Umbilical cord (tissue), 2 donors: ENCODE results near the gene MTA3. TPM values are rescaled to one million over a fixed set of nuclear protein-coding genes. Genes with fewer than 3 reads are reported as not detected.

Experiments used
- DNase-seq: peaks from one replicate; pipeline ENCODE4 v3.0.0-alpha.2; 2015; ENCODE audit warnings: low spot score
- total RNA-seq: library from RNA; depleted of rRNA; stranded (reverse); fragments of >200 nt; gene quantifications from one replicate; pipeline ENCODE4 v1.2.3, GENCODE V29; 2014; ENCODE audit warnings: low replicate concordance; ENCODE audit not compliant: insufficient read depth

Gene MTA3
- total RNA-seq, 1 donor from 2014 or later: 23.8 TPM

- DNase-seq: no peak
Measured at GRCh38 chr2:42761554-42761953, 193.1 kb downstream of the MTA3 start.

- DNase-seq: no peak
Measured at GRCh38 chr2:42762155-42762554, 193.7 kb downstream of the MTA3 start.

GRCh38 chr2:42762823-42763804, 194.7 kb downstream of the MTA3 start:
- DNase-seq: no peak

GRCh38 chr2:42764096-42764495, 195.7 kb downstream of the MTA3 start, which contains the start of gene OXER1:
Gene OXER1, minus strand, starts transcription at chr2:42764135. Its CDS starts 73 bp downstream, at chr2:42764062.
- DNase-seq: no peak

- DNase-seq: no peak
Measured at GRCh38 chr2:42764901-42765300, 196.5 kb downstream of the MTA3 start.

GRCh38 chr2:42765686-42766085, 197.3 kb downstream of the MTA3 start:
- no peak for DNase-seq

DNA sequence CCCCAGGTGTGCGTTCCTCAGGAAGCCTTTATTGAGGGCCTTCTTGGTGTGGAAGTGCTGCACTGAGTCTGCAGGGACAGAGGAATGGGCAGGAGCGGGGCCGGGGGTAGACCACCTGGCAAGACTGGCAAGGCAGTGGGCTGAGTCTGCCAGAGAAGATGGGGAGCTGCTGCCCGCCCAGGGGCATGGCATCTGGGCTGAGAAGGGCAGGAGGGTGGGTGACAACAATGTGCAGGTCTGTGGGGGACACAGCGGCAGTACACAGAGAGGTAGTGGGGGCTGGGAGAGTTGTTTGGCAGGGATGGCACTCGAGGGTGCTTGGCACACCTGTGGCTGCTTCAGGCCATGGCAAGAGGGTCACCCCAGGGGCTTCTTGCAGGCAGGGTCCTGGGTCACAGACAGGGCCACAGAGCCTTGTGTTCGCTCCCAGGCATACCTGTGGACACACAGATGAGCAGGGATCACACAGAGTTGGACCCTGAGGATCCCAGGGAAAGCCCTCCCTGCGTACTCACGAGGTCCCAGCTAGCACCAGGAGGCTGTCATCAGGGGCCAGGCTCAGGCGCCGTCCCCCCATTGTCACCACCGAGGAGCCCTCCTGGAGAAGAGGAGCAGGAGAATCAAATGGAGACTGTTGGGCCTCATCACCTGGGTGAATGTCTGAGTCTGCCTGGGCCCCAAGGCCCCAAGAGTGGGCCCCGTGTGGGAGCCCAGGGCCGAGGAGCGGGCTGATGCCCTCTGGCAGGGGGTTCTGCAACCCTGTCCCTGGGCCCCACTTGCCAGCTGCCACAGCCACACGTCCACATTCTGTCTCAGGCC, 198.9 kb downstream of the MTA3 start:
- no peak for DNase-seq

GRCh38 chr2:42767899-42768705, 199.7 kb downstream of the MTA3 start:
- DNase-seq: no peak

GRCh38 chr2:42768706-42769256, 200.3 kb downstream of the MTA3 start:
- DNase-seq: no peak

DNA sequence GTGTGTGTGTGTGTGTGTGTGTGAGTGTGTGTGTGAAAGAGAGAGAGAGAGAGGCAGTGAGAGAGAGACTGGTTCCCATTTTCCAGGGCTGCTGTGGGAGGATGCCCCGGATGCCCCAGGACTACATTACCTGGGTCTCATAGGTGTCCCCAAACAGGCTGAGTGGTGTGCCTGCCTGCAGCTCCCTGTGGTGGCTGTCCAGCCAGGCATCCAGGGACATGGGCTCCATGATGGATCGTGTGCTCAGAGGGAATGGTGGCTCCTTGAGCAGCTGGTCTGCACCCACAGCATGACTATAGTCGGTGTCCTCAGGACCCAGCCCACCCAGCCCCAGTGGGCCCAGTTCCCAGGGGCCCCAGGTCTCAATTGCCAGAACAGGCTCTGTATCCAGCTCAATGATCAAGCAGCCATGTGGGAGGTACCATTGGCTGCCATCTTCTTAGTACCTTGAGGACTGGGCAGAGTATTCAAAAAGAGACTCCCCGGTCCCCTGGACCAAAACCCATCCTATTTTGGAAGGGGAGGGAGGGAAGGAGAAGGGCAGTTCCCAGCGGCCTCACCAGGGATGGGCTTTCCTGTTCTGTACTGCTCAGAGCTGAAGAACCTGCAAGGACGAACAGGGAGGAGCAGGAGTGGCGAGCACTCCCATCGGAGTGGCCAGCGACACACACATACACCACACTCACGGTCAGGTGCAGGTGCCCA, 201.3 kb downstream of the MTA3 start:
- DNase-seq: no peak

GRCh38 chr2:42770288-42771131, 202.1 kb downstream of the MTA3 start:
- peak; percentile 34 for DNase-seq

DNA sequence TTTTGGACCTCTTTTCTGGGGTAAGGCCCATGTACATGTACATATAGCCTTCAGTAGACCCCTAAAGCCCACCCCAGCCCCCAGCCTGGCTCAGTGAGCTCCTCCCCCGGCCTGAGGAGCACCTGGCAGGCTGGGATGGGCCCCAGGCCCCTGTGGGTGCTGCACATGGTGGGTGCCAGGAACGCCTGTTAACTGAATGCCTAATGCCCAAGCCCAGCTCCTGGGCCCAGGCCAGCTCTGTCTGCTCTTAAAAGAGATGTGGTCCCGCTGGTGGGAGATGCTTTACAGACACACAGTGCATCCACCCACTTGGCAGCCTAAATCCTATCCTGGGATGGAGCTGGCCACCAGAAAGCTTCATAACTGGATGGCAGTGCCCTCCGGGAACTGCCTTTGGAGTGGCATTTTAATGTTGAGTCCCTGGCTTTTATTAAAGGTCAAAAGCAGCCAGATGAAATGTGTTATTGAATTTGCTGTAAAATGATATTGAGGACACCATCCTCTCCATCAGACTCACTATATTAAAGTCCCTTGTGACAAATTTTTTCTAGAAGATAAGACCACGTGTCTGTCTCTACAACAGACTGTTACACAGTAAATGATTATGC, 203.2 kb downstream of the MTA3 start:
- no peak for DNase-seq

- DNase-seq: no peak
Measured at GRCh38 chr2:42775186-42775585, 206.8 kb downstream of the MTA3 start.

GRCh38 chr2:42775810-42776209, 207.4 kb downstream of the MTA3 start:
- DNase-seq: no peak

GRCh38 chr2:42777883-42778805, 209.7 kb downstream of the MTA3 start:
- DNase-seq: no peak

DNA sequence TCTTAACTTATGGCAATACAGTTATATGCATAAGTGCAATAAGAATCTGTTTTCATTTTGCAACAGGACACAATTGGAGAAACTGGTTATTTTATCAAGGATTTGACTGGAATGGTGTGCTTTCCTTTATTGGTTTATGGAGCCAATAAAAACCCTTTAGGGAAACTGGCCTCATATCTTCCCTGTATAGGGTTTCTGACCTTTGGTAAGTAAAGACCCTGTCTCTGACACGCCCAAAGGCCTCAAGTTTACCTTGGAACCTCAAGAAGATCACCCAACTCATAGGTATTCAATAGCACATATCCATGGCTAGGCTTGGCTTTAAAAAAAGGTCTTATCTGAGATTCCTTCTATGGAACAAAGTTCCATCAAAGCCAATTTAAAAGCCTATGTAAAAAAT, 212.7 kb downstream of the MTA3 start:
- DNase-seq: no peak

- DNase-seq: no peak
Measured at GRCh38 chr2:42783511-42783910, 215.1 kb downstream of the MTA3 start.
